Cerebellar nuclear complex (tissue), 1 donor: ENCODE results near the gene RPP25L.

Experiments
- DNase-seq, 2 experiments: peaks; one replicate each; lab custom pipeline; 2025; lab: John Stamatoyannopoulos, UW

Gene RPP25L

GRCh38 chr9:34637356-34638137, 25.6 kb upstream of the RPP25L start, which contains the start of gene SIGMAR1:
Gene SIGMAR1, minus strand, starts transcription at chr9:34637787. Its CDS starts 90 bp downstream, at chr9:34637697.
- DNase-seq: peak; percentile 50 to 77

GRCh38 chr9:34636791-34637355, 25.0 kb upstream of the RPP25L start:
- no peak for DNase-seq

- DNase-seq: no peak
These were observed 23.7 kb upstream of the RPP25L start for GRCh38 chr9:34635556-34635955.

- no peak for DNase-seq
These were observed 22.8 kb upstream of the RPP25L start for GRCh38 chr9:34634551-34635248.

- peak; percentile 28 to 72 for DNase-seq
These were observed 22.1 kb upstream of the RPP25L start for GRCh38 chr9:34633851-34634550.

- DNase-seq: no peak
These were observed 21.3 kb upstream of the RPP25L start for GRCh38 chr9:34633166-34633565.

GRCh38 chr9:34630402-34631154, 18.7 kb upstream of the RPP25L start:
- no peak for DNase-seq

- no peak for DNase-seq
These were observed 17.6 kb upstream of the RPP25L start for GRCh38 chr9:34629491-34629808.

- no peak for DNase-seq
These were observed 17.0 kb upstream of the RPP25L start, which contains the start of gene ARID3C for GRCh38 chr9:34628656-34629490. Gene ARID3C, minus strand, starts transcription at chr9:34629066. Its CDS starts 1,052 bp downstream, at chr9:34628014.

GRCh38 chr9:34627716-34628655, 16.1 kb upstream of the RPP25L start:
- no peak for DNase-seq

- no peak for DNase-seq
These were observed 13.2 kb upstream of the RPP25L start for GRCh38 chr9:34625186-34625486.

GRCh38 chr9:34624475-34625185, 12.7 kb upstream of the RPP25L start:
- DNase-seq: no peak

- no peak for DNase-seq
These were observed 11.7 kb upstream of the RPP25L start for GRCh38 chr9:34623374-34624235.

GRCh38 chr9:34620061-34620994, 8.4 kb upstream of the RPP25L start, which contains the start of gene DCTN3:
Gene DCTN3, minus strand, starts transcription at chr9:34620495. Its CDS starts 31 bp downstream, at chr9:34620464.
- peak; percentile 88 to 95 for DNase-seq

GRCh38 chr9:34615132-34615531, 3.2 kb upstream of the RPP25L start:
- no peak for DNase-seq

- peak in 1 of 2 experiments; percentile 55 for DNase-seq
These were observed 992 bp upstream of the RPP25L start for GRCh38 chr9:34612788-34613390.
